IMR-90 (cell line): Measurements from ENCODE around the gene IFNA8. TPM values are rescaled to one million over a fixed set of nuclear protein-coding genes. Genes with fewer than 3 reads are reported as not detected.
"Not testable (repeated sequence)": the region's sequence is repeated elsewhere in the genome, so short reads cannot be mapped to it uniquely, and the experiment has no call there.

Experiments used
- ATAC-seq: fragments of 200-7000 bp; cut with Tn5 transposase; 2 replicates; pipeline ENCODE4 v1.9.1; 2020; ENCODE audit warnings: low read depth, mild to moderate bottlenecking, moderate library complexity
- BruUV-seq: library from RNA; stranded (reverse); fragments of 400-500 nt; replicated peaks from 2 replicates; lab custom pipeline; 2021; lab: Mats Ljungman, UMichigan
- CTCF ChIA-PET: fragments of 300-600 bp; formaldehyde crosslinking; extraction: SDS; loops from one replicate; lab custom pipeline; 2021; ENCODE audit warnings: antibody characterized with exemption; lab: Yijun Ruan, JAX
- POLR2A ChIA-PET: fragments of 300-600 bp; sonication (Branson Sonifier 250); formaldehyde crosslinking; loops from one replicate; lab custom pipeline; 2022; ENCODE audit warnings: antibody characterized with exemption; ENCODE audit not compliant: unreplicated experiment; lab: Charles Lee
- DNase-seq: peaks from one replicate; pipeline ENCODE4 v3.0.0; 2013
- H2AFZ ChIP-seq: replicated peaks from 2 replicates; pipeline ENCODE3; 2013; ENCODE audit warnings: low read length, mild to moderate bottlenecking; ENCODE audit not compliant: poor library complexity
- H2AK5ac ChIP-seq: 2 replicates; pipeline ENCODE4 v1.6.1; 2013; ENCODE audit warnings: low read depth, low read length, inconsistent platforms
- H2AK9ac ChIP-seq: replicated peaks from 2 replicates; pipeline ENCODE3; 2013; ENCODE audit warnings: mild to moderate bottlenecking, low read depth, low read length, moderate library complexity; ENCODE audit not compliant: poor library complexity
- H2BK120ac ChIP-seq: 2 replicates; pipeline ENCODE4 v1.6.1; 2013; ENCODE audit warnings: low read depth, low read length, inconsistent platforms
- H2BK15ac ChIP-seq: 3 replicates; pipeline ENCODE4 v1.6.1; 2013; ENCODE audit warnings: low read depth, low read length, inconsistent platforms
- H2BK20ac ChIP-seq: 2 replicates; pipeline ENCODE4 v1.6.1; 2013; ENCODE audit warnings: low read depth, mild to moderate bottlenecking, inconsistent platforms, low read length, moderate library complexity
- H2BK5ac ChIP-seq: 2 replicates; pipeline ENCODE4 v1.6.1; 2013; ENCODE audit warnings: mild to moderate bottlenecking, low read depth, low read length, inconsistent platforms; ENCODE audit not compliant: poor library complexity, severe bottlenecking
- H3K14ac ChIP-seq: replicated peaks from 2 replicates; pipeline ENCODE4 v1.6.1; 2013; ENCODE audit warnings: low read depth, low read length, inconsistent platforms
- H3K18ac ChIP-seq: 2 replicates; pipeline ENCODE4 v1.6.1; 2013; ENCODE audit warnings: low read depth, low read length, control low read depth
- H3K23ac ChIP-seq: 2 replicates; pipeline ENCODE4 v1.6.1; 2013; ENCODE audit warnings: low read depth, low read length, inconsistent platforms
- H3K27ac ChIP-seq: 2 replicates; pipeline ENCODE4 v1.5.1; 2013; ENCODE audit warnings: mild to moderate bottlenecking, control low read depth, low read length; ENCODE audit not compliant: insufficient read depth
- H3K27me3 ChIP-seq: 2 replicates; pipeline ENCODE4 v1.6.1; 2013; ENCODE audit warnings: low read length; ENCODE audit not compliant: control insufficient read depth, insufficient read depth
- H3K36me3 ChIP-seq: 2 replicates; pipeline ENCODE4 v1.6.1; 2013; ENCODE audit warnings: low read length, mixed read lengths; ENCODE audit not compliant: control insufficient read depth, insufficient read depth
- H3K4ac ChIP-seq: 2 replicates; pipeline ENCODE4 v1.6.1; 2013; ENCODE audit warnings: low read depth, low read length, inconsistent platforms
- H3K4me1 ChIP-seq: 2 replicates; pipeline ENCODE4 v1.6.1; 2013; ENCODE audit warnings: low read length, mixed read lengths; ENCODE audit not compliant: control insufficient read depth, insufficient read depth
- H3K4me2 ChIP-seq: 2 replicates; pipeline ENCODE4 v1.6.1; 2013; ENCODE audit warnings: low read depth, mild to moderate bottlenecking, control low read depth, low read length, moderate library complexity
- H3K4me3 ChIP-seq: 2 replicates; pipeline ENCODE4 v1.5.1; 2013; ENCODE audit warnings: low read depth, mild to moderate bottlenecking, control low read depth, low read length, moderate library complexity; ENCODE audit not compliant: insufficient read depth
- H3K56ac ChIP-seq: 2 replicates; pipeline ENCODE4 v1.6.1; 2013; ENCODE audit warnings: low read length, inconsistent platforms; ENCODE audit not compliant: insufficient read depth; ENCODE audit errors: extremely low read depth
- H3K79me1 ChIP-seq, 2 experiments: 2 replicates each; pipeline ENCODE4 v1.6.1; 2013; ENCODE audit warnings: low read length in 2 of 2, inconsistent platforms in 1 of 2, low read depth in 1 of 2
- H3K9ac ChIP-seq: 2 replicates; pipeline ENCODE4 v1.6.1; 2013; ENCODE audit warnings: low read depth, low read length, control low read depth
- H3K9me1 ChIP-seq: 2 replicates; pipeline ENCODE4 v1.6.1; 2013; ENCODE audit warnings: low read length, inconsistent platforms; ENCODE audit not compliant: insufficient read depth
- H3K9me3 ChIP-seq: 2 replicates; pipeline ENCODE4 v1.6.1; 2013; ENCODE audit warnings: low read length; ENCODE audit not compliant: control insufficient read depth, insufficient read depth
- H4K20me1 ChIP-seq: 2 replicates; pipeline ENCODE4 v1.6.1; 2013; ENCODE audit warnings: low read length, inconsistent platforms; ENCODE audit not compliant: insufficient read depth
- H4K5ac ChIP-seq: 2 replicates; pipeline ENCODE4 v1.6.1; 2013; ENCODE audit warnings: mild to moderate bottlenecking, low read depth, low read length, control low read depth
- H4K8ac ChIP-seq, 2 experiments: 2 replicates each; pipeline ENCODE4 v1.6.1; 2013; ENCODE audit warnings: low read depth in 2 of 2, low read length in 2 of 2, control low read depth in 1 of 2, inconsistent platforms in 1 of 2
- H4K91ac ChIP-seq: 2 replicates; pipeline ENCODE4 v1.6.1; 2013; ENCODE audit warnings: low read depth, low read length, inconsistent platforms; ENCODE audit not compliant: insufficient read depth
- CHD1 ChIP-seq: IDR thresholded peaks from 2 replicates; pipeline ENCODE4 v1.6.1; 2012; ENCODE audit warnings: low read depth, low read length, improper control_type of control experiment
- CTCF ChIP-seq: conservative IDR thresholded peaks from 2 replicates; pipeline ENCODE4 v1.5.1; 2012; ENCODE audit warnings: mild to moderate bottlenecking, low read depth, low read length, improper control_type of control experiment
- FOS ChIP-seq: fragments of 150-350 bp; IDR thresholded peaks from 2 replicates; pipeline ENCODE4 v1.6.1; 2016; ENCODE audit warnings: low read depth, low read length
- RAD21 ChIP-seq: IDR thresholded peaks from 2 replicates; pipeline ENCODE4 v1.6.1; 2012; ENCODE audit warnings: low read length, improper control_type of control experiment
- RFX5 ChIP-seq: IDR thresholded peaks from 2 replicates; pipeline ENCODE4 v1.8.0; 2012; ENCODE audit warnings: low read depth, mild to moderate bottlenecking, low read length, moderate library complexity
- SMC3 ChIP-seq: fragments of 150-350 bp; IDR thresholded peaks from 2 replicates; pipeline ENCODE4 v1.6.1; 2016; ENCODE audit warnings: low read depth, mild to moderate bottlenecking, antibody characterized with exemption, low read length, moderate library complexity
- WGBS, 2 experiments: methylation state at CpG; one replicate each; pipeline versions ENCODE4 v1.1.5 to v1.1.7; 2013; ENCODE audit warnings: missing lambda C conversion rate in 2 of 2; ENCODE audit not compliant: insufficient read length in 1 of 2; ENCODE audit errors: extremely low coverage in 2 of 2; 5-methylcytosine and 5-hydroxymethylcytosine counted together
- dilution Hi-C: fragments of 300-500 bp; cut with HindIII; formaldehyde crosslinking; loops from one replicate; pipeline ENCODE4 v1.14.3; 2018; ENCODE audit warnings: low sequenced_read_pairs; ENCODE audit not compliant: unreplicated experiment
- in situ Hi-C: fragments of 300-500 bp; cut with MboI; formaldehyde crosslinking; loops from 3 replicates; pipeline ENCODE4 v1.14.3; 2019; ENCODE audit warnings: low sequenced_read_pairs, inconsistent platforms, mixed read lengths
- intact Hi-C: fragments of 100-400 bp; cut with micrococcal nuclease; formaldehyde crosslinking; loops from 2 replicates; pipeline ENCODE4 v1.10.0; 2022
- polyA plus RNA-seq, 3 experiments: library from polyadenylated mRNA; depleted of rRNA; stranded (reverse); fragments of >200 nt; gene quantifications; 2 replicates each; pipeline ENCODE4 v1.2.3, GENCODE V29; 2012; ENCODE audit warnings: low replicate concordance in 1 of 3
- total RNA-seq: library from RNA; depleted of rRNA; stranded (reverse); fragments of >200 nt; gene quantifications from 2 replicates; pipeline ENCODE4 v1.2.3, GENCODE V29; 2012

Gene IFNA8
- total and polyA plus RNA-seq, 2 of the 4 experiments (the other 2 are of a cell fraction), result not detected

- no peak overlapping the region for H2BK20ac ChIP-seq
- ChIA-PET POLR2A (no interaction called here), CTCF (interaction anchor here (0.6 to 1.6 kb wide), 11 partner anchors 9 to 360 kb away, joined by 3 to 5 read pairs (median 3); no protein-coding TSS in a partner anchor)
- no peaks in the 10 kb centered on the region for H3K36me3 ChIP-seq
- no peak overlapping the region for H3K4me3 ChIP-seq
- H2AK9ac ChIP-seq, result no peak overlapping the region
- H3K27ac ChIP-seq, result no peak overlapping the region
- no peak overlapping the region for H2BK5ac ChIP-seq
- H3K4me1 ChIP-seq, result no peaks in the 10 kb centered on the region
- no peak overlapping the region for H2AFZ ChIP-seq
- H3K79me1 ChIP-seq, result no peaks in the 10 kb centered on the region
- peak; percentile 73 for DNase-seq
- no peak overlapping the region for H3K14ac ChIP-seq
- peaks cover 8% of the 10 kb centered on the region for H3K27me3 ChIP-seq
- in situ Hi-C loops (no loop called here), dilution Hi-C loops (no loop called here), intact Hi-C loops (loop anchor here (1.0 kb wide), 2 partner anchors 115 to 355 kb away; no protein-coding TSS in a partner anchor)
- H3K18ac ChIP-seq, result no peak overlapping the region
- no peaks in the 10 kb centered on the region for H4K20me1 ChIP-seq
- no peak overlapping the region for H3K4me2 ChIP-seq
- H4K8ac ChIP-seq, result no peak overlapping the region
- TF ChIP-seq RAD21, result peak; percentile 55
- TF ChIP-seq SMC3, result peak; percentile 66
- peak; percentile 72 for TF ChIP-seq CTCF
- TF ChIP-seq FOS, result no peak
- no peak for TF ChIP-seq CHD1
- TF ChIP-seq RFX5, result no peak
- no peak overlapping the region for H3K9ac ChIP-seq
- ATAC-seq, result peak; percentile 48; the same call in 1 of the 2 replicates
- H2BK120ac ChIP-seq, result no peak overlapping the region
- H4K91ac ChIP-seq, result no peak overlapping the region
- H4K5ac ChIP-seq, result no peak overlapping the region
- no peak overlapping the region for H3K23ac ChIP-seq
- H3K4ac ChIP-seq, result no peak overlapping the region
- no peak overlapping the region for H2AK5ac ChIP-seq
- H3K9me3 ChIP-seq, result no peaks in the 10 kb centered on the region
- no peak overlapping the region for H3K56ac ChIP-seq
- no CpG with 5 or more reads among the region's 9 CpGs for WGBS, 2 experiments
- no peak overlapping the region for H2BK15ac ChIP-seq
- H3K9me1 ChIP-seq, result no peaks in the 10 kb centered on the region
- no TSS peak for BruUV-seq
Observed at GRCh38 chr9:21434202-21435014, 25.5 kb downstream of the IFNA8 start.

- H3K14ac ChIP-seq, H3K9ac ChIP-seq, DNase-seq, H2BK20ac ChIP-seq, H2BK5ac ChIP-seq, H2BK120ac ChIP-seq, H3K4me2 ChIP-seq, H3K9me1 ChIP-seq, H3K4me3 ChIP-seq, H3K27ac ChIP-seq, H3K27me3 ChIP-seq, H2AFZ ChIP-seq, H3K56ac ChIP-seq, BruUV-seq, H3K36me3 ChIP-seq, H3K79me1 ChIP-seq, H3K23ac ChIP-seq, H4K5ac ChIP-seq, H3K18ac ChIP-seq, H4K20me1 ChIP-seq, H3K9me3 ChIP-seq, dilution Hi-C loops, H2BK15ac ChIP-seq, H4K8ac ChIP-seq, H2AK5ac ChIP-seq, H3K4me1 ChIP-seq, H2AK9ac ChIP-seq, intact Hi-C loops, POLR2A ChIA-PET, H3K4ac ChIP-seq, ATAC-seq, in situ Hi-C loops, H4K91ac ChIP-seq: not testable (repeated sequence)
- WGBS, 2 experiments, result 67% methylated on average over 1 of the region's 7 CpGs; no CpG with 5 or more reads in 1 of the 2 experiments
- CTCF ChIA-PET, result interaction anchor here (0.7 to 1.6 kb wide), 10 partner anchors 10 to 359 kb away, joined by 3 to 5 read pairs (median 4); no protein-coding TSS in a partner anchor
Observed at GRCh38 chr9:21435015-21435383, 26.1 kb downstream of the IFNA8 start.
